MCF 10A (cell line): ENCODE results near the gene CENPT. TPM values are rescaled to one million over a fixed set of nuclear protein-coding genes. Genes with fewer than 3 reads are reported as not detected.

Experiments used
- BruUV-seq: library from RNA; stranded (reverse); fragments of 400-500 nt; replicated peaks from 2 replicates; lab custom pipeline; 2021; lab: Mats Ljungman, UMichigan
- CTCF ChIA-PET: fragments of 300-600 bp; sonication (Branson Sonifier 250); formaldehyde crosslinking; extraction: SDS; loops from one replicate; lab custom pipeline; 2021; ENCODE audit warnings: antibody characterized with exemption, inconsistent platforms; lab: Yijun Ruan, JAX
- POLR2A ChIA-PET: fragments of 300-600, 350-650 bp; sonication (Branson Sonifier 250); formaldehyde crosslinking; extraction: SDS; loops from one replicate; lab custom pipeline; 2020; ENCODE audit warnings: antibody characterized with exemption, inconsistent platforms; lab: Yijun Ruan, JAX
- DNase-seq: peaks from one replicate; pipeline ENCODE4 v3.0.0-alpha.2; 2018; ENCODE audit not compliant: unreplicated experiment
- H3K27ac Mint-ChIP-seq: one replicate; pipeline ENCODE4 v1.8.0; 2022; ENCODE audit warnings: mild to moderate bottlenecking, low read depth, mixed read lengths; ENCODE audit not compliant: unreplicated experiment
- H3K27me3 Mint-ChIP-seq: one replicate; pipeline ENCODE4 v1.8.0; 2022; ENCODE audit warnings: mixed read lengths; ENCODE audit not compliant: insufficient read depth, unreplicated experiment
- H3K36me3 Mint-ChIP-seq: one replicate; pipeline ENCODE4 v1.8.0; 2022; ENCODE audit warnings: mild to moderate bottlenecking, moderate library complexity, mixed read lengths; ENCODE audit not compliant: insufficient read depth, unreplicated experiment
- H3K4me1 Mint-ChIP-seq: one replicate; pipeline ENCODE4 v1.8.0; 2022; ENCODE audit warnings: mixed read lengths; ENCODE audit not compliant: insufficient read depth, unreplicated experiment
- H3K4me3 Mint-ChIP-seq: one replicate; pipeline ENCODE4 v1.8.0; 2022; ENCODE audit warnings: mild to moderate bottlenecking, moderate library complexity, mixed read lengths; ENCODE audit not compliant: unreplicated experiment
- H3K9me3 Mint-ChIP-seq: one replicate; pipeline ENCODE4 v1.8.0; 2022; ENCODE audit warnings: mixed read lengths; ENCODE audit not compliant: unreplicated experiment
- intact Hi-C: fragments of 100-400 bp; cut with micrococcal nuclease; formaldehyde crosslinking; loops from 2 replicates; pipeline ENCODE4 v1.14.1; 2022
- total RNA-seq: library from RNA; stranded (reverse); gene quantifications from 2 replicates; pipeline ENCODE4 v1.2.3, GENCODE V29; 2022
- TF ChIP-seq, protein P1 (sequence below): fragments of 200-600 bp; IDR thresholded peaks from one replicate; pipeline ENCODE4 v1.8.0; 2022; ENCODE audit warnings: antibody characterized with exemption, mild to moderate bottlenecking; ENCODE audit not compliant: unreplicated experiment

The CENPT gene
- total RNA-seq, 1 experiment from 2014 or later = 30.9 TPM

GRCh38 chr16:67825119-67825518 is 22.4 kb downstream of the CENPT start:
- Mint-ChIP-seq H3K4me1 (no peaks in the 10 kb centered on the region), H3K9me3 (no peaks in the 10 kb centered on the region), H3K4me3 (no peak overlapping the region), H3K27ac (no peak overlapping the region), H3K36me3 (no peaks in the 10 kb centered on the region), H3K27me3 (no peaks in the 10 kb centered on the region)
- DNase-seq = no peak
- intact Hi-C loops = no loop called here
- CTCF ChIA-PET = interaction anchor here (0.6 to 3.7 kb wide), 5 partner anchors 9 to 330 kb away, joined by 3 to 34 read pairs (median 3); no protein-coding TSS in a partner anchor
- TF ChIP-seq, protein P1, sequence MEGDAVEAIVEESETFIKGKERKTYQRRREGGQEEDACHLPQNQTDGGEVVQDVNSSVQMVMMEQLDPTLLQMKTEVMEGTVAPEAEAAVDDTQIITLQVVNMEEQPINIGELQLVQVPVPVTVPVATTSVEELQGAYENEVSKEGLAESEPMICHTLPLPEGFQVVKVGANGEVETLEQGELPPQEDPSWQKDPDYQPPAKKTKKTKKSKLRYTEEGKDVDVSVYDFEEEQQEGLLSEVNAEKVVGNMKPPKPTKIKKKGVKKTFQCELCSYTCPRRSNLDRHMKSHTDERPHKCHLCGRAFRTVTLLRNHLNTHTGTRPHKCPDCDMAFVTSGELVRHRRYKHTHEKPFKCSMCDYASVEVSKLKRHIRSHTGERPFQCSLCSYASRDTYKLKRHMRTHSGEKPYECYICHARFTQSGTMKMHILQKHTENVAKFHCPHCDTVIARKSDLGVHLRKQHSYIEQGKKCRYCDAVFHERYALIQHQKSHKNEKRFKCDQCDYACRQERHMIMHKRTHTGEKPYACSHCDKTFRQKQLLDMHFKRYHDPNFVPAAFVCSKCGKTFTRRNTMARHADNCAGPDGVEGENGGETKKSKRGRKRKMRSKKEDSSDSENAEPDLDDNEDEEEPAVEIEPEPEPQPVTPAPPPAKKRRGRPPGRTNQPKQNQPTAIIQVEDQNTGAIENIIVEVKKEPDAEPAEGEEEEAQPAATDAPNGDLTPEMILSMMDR = no peak
- POLR2A ChIA-PET = no interaction called here
- BruUV-seq = no TSS peak

GRCh38 chr16:67822511-67822910 is 25.0 kb downstream of the CENPT start:
- no peaks in the 10 kb centered on the region for H3K9me3 Mint-ChIP-seq
- H3K27me3 Mint-ChIP-seq = no peaks in the 10 kb centered on the region
- DNase-seq = no peak
- intact Hi-C loops = no loop called here
- no TSS peak for BruUV-seq
- ChIA-PET CTCF (interaction anchor here (0.6 kb wide), 1 partner anchor 54 kb away, joined by 4 read pairs; no protein-coding TSS in a partner anchor), POLR2A (interaction anchor here (0.7 kb wide), 1 partner anchor 96 kb away, joined by 4 read pairs; no protein-coding TSS in a partner anchor)
- H3K4me1 Mint-ChIP-seq = no peaks in the 10 kb centered on the region
- TF ChIP-seq, protein P1 = no peak
- H3K4me3 Mint-ChIP-seq = no peak overlapping the region
- H3K36me3 Mint-ChIP-seq = no peaks in the 10 kb centered on the region
- H3K27ac Mint-ChIP-seq = no peak overlapping the region

DNA sequence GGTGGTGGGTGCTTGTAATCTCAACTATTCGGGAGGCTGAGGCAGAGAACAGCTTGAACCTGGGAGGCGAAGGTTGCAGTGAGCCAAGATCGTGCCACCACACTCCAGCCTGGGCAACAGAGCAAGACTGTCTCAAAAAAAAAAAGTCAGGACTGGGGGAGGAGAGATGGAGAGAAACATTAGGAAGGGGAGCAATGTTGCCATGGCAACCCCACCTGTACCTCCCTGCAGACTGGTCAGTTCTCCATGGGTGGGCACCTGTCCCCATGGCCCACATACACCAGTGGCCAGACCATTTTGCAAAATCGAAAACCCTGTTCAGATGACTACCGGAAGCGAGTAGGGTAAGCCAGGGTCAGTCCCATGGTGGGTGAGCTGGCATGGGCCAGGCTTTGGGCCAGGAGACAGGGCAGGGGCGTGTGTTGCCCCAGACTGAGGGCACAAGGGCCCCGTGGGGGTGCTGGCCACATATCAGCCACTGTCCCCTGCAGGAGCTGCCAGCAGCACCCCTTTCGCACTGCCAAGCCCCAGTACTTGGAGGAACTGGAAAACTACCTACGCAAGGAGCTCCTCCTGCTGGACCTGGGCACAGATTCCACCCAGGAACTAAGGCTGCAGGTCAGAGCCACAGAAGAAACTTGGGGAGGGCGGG is 26.8 kb downstream of the CENPT start:
- Mint-ChIP-seq H3K27ac (no peak overlapping the region), H3K4me3 (no peak overlapping the region), H3K36me3 (no peaks in the 10 kb centered on the region), H3K27me3 (no peaks in the 10 kb centered on the region), H3K9me3 (no peaks in the 10 kb centered on the region), H3K4me1 (no peaks in the 10 kb centered on the region)
- intact Hi-C loops = no loop called here
- no TSS peak for BruUV-seq
- TF ChIP-seq, protein P1 = no peak
- ChIA-PET POLR2A (no interaction called here), CTCF (interaction anchor here (0.5 to 1.3 kb wide), 5 partner anchors 46 to 300 kb away, joined by 3 to 4 read pairs (median 3); no protein-coding TSS in a partner anchor)
- DNase-seq = no peak

GRCh38 chr16:67814567-67814966 is 32.9 kb downstream of the CENPT start:
- H3K27ac Mint-ChIP-seq = no peak overlapping the region

More at GRCh38 chr16:67814567-67814966, 32.9 kb downstream of the CENPT start:
- Mint-ChIP-seq H3K9me3 (no peaks in the 10 kb centered on the region), H3K4me1 (no peaks in the 10 kb centered on the region), H3K27me3 (no peaks in the 10 kb centered on the region), H3K36me3 (no peaks in the 10 kb centered on the region), H3K4me3 (no peak overlapping the region)
- DNase-seq = no peak
- ChIA-PET POLR2A (no interaction called here), CTCF (interaction anchor here (0.6 to 3.9 kb wide), 8 partner anchors 34 to 259 kb away, joined by 3 to 54 read pairs (median 4); no protein-coding TSS in a partner anchor)
- intact Hi-C loops = no loop called here
- TF ChIP-seq, protein P1 = no peak
- no TSS peak for BruUV-seq
